NCI-H1105 treated with DMSO at 0.1 percent for 48 hours (cell line): ENCODE data around the gene ANO3.
"Not testable (repeated sequence)": the region's sequence is repeated elsewhere in the genome, so short reads cannot be mapped to it uniquely, and the experiment has no call there.

ENCODE experiments used
- DNase-seq: peaks from one replicate; lab custom pipeline; 2025; lab: John Stamatoyannopoulos, UW

Gene ANO3

GRCh38 chr11:26623076-26623659 is 291.2 kb downstream of the ANO3 start:
- no peak for DNase-seq

- no peak for DNase-seq
These were observed 294.4 kb downstream of the ANO3 start for GRCh38 chr11:26626346-26626745.

GRCh38 chr11:26632691-26633159 is 300.8 kb downstream of the ANO3 start:
- no peak for DNase-seq

- not testable (repeated sequence) for DNase-seq
These were observed 311.4 kb downstream of the ANO3 start for GRCh38 chr11:26643314-26643713.

- peak; percentile 70 for DNase-seq
These were observed 318.0 kb downstream of the ANO3 start for GRCh38 chr11:26649884-26650283.

GRCh38 chr11:26651916-26652315 is 320.0 kb downstream of the ANO3 start:
- no peak for DNase-seq

- DNase-seq = no peak
These were observed 323.4 kb downstream of the ANO3 start for GRCh38 chr11:26655287-26655686.

GRCh38 chr11:26662916-26663315 is 331.0 kb downstream of the ANO3 start:
- no peak for DNase-seq

GRCh38 chr11:26665036-26665435 is 333.1 kb downstream of the ANO3 start:
- DNase-seq = no peak

GRCh38 chr11:26665946-26666345 is 334.0 kb downstream of the ANO3 start:
- DNase-seq = no peak

- no peak for DNase-seq
These were observed 343.5 kb downstream of the ANO3 start for GRCh38 chr11:26675233-26675928.

- no peak for DNase-seq
These were observed 344.7 kb downstream of the ANO3 start for GRCh38 chr11:26676641-26677040.

GRCh38 chr11:26677566-26677965 is 345.6 kb downstream of the ANO3 start:
- no peak for DNase-seq

- DNase-seq = no peak
These were observed 355.4 kb downstream of the ANO3 start for GRCh38 chr11:26687351-26687750.

GRCh38 chr11:26688701-26689100 is 356.8 kb downstream of the ANO3 start:
- no peak for DNase-seq

GRCh38 chr11:26696330-26696729 is 364.4 kb downstream of the ANO3 start:
- no peak for DNase-seq

GRCh38 chr11:26698224-26698623 is 366.3 kb downstream of the ANO3 start:
- DNase-seq = no peak

GRCh38 chr11:26700574-26701235 is 368.8 kb downstream of the ANO3 start:
- DNase-seq = no peak

- DNase-seq = no peak
These were observed 370.5 kb downstream of the ANO3 start for GRCh38 chr11:26702406-26702805.

- no peak for DNase-seq
These were observed 371.7 kb downstream of the ANO3 start for GRCh38 chr11:26703411-26704191.

GRCh38 chr11:26704249-26704648 is 372.3 kb downstream of the ANO3 start:
- no peak for DNase-seq

GRCh38 chr11:26706181-26706580 is 374.3 kb downstream of the ANO3 start:
- no peak for DNase-seq
